Activated T-helper 2 cell treated with anti-CD3 and anti-CD28 coated beads, Interferon-gamma antibody, Interleukin-2, Interleukin-4, amounts not matched to agents 10 μg/mL and 5 μg/mL and 100 μg/mL, durations not matched to agents 14 hours and 24 hours and 36 hours (primary cell): Measurements from ENCODE around the gene C19orf25. TPM values are rescaled to one million over a fixed set of nuclear protein-coding genes. Genes with fewer than 3 reads are reported as not detected.

Experiments
- DNase-seq: peaks from one replicate; pipeline ENCODE4 v3.0.0; 2021; ENCODE audit warnings: low spot score
- H3K27ac Mint-ChIP-seq: one replicate; pipeline ENCODE4 v1.8.0; 2021; ENCODE audit warnings: mixed read lengths
- H3K27me3 Mint-ChIP-seq: one replicate; pipeline ENCODE4 v1.8.0; 2021; ENCODE audit warnings: low read depth, mixed read lengths
- H3K36me3 Mint-ChIP-seq: one replicate; pipeline ENCODE4 v1.8.0; 2021; ENCODE audit warnings: low read depth, mixed read lengths
- H3K4me1 Mint-ChIP-seq: one replicate; pipeline ENCODE4 v1.8.0; 2021; ENCODE audit warnings: low read depth, mixed read lengths
- H3K4me3 Mint-ChIP-seq: one replicate; pipeline ENCODE4 v1.8.0; 2021; ENCODE audit warnings: low read depth, mild to moderate bottlenecking, moderate library complexity, mixed read lengths
- H3K9me3 Mint-ChIP-seq: one replicate; pipeline ENCODE4 v1.8.0; 2021; ENCODE audit warnings: mixed read lengths
- intact Hi-C: fragments of 100-400 bp; cut with micrococcal nuclease; formaldehyde crosslinking; loops from one replicate; pipeline ENCODE4 v1.15.1; 2023
- total RNA-seq: library from RNA; stranded (reverse); gene quantifications from 2 replicates; pipeline ENCODE4 v1.2.3, GENCODE V29; 2022

C19orf25 gene
- total RNA-seq, 1 donor from 2014 or later = 33.0 TPM

GRCh38 chr19:1434577-1435060 lies 44.4 kb downstream of the C19orf25 start:
- Mint-ChIP-seq H3K27me3 (no peaks in the 10 kb centered on the region), H3K36me3 (peaks cover 41% of the 10 kb centered on the region), H3K4me1 (peaks cover 7% of the 10 kb centered on the region), H3K27ac (no peak overlapping the region), H3K4me3 (no peak overlapping the region), H3K9me3 (no peaks in the 10 kb centered on the region)
- intact Hi-C loops = no loop called here
- no peak for DNase-seq

- Mint-ChIP-seq H3K9me3 (no peaks in the 10 kb centered on the region), H3K27me3 (no peaks in the 10 kb centered on the region), H3K27ac (no peak overlapping the region), H3K36me3 (peaks cover 35% of the 10 kb centered on the region), H3K4me1 (peaks cover 6% of the 10 kb centered on the region), H3K4me3 (no peak overlapping the region)
- intact Hi-C loops = no loop called here
- no peak for DNase-seq
Observed at GRCh38 chr19:1434040-1434366, 45.0 kb downstream of the C19orf25 start.

GRCh38 chr19:1433119-1434039 lies 45.6 kb downstream of the C19orf25 start:
- no peak for DNase-seq
- intact Hi-C loops = no loop called here
- H3K4me1 Mint-ChIP-seq = peaks cover 6% of the 10 kb centered on the region
- H3K9me3 Mint-ChIP-seq = no peaks in the 10 kb centered on the region
- no peaks in the 10 kb centered on the region for H3K27me3 Mint-ChIP-seq
- no peak overlapping the region for H3K4me3 Mint-ChIP-seq
- H3K27ac Mint-ChIP-seq = no peak overlapping the region
- peaks cover 30% of the 10 kb centered on the region for H3K36me3 Mint-ChIP-seq

- DNase-seq = no peak
- no peak overlapping the region for H3K27ac Mint-ChIP-seq
- peaks cover 30% of the 10 kb centered on the region for H3K36me3 Mint-ChIP-seq
- peaks cover under 1% of the 10 kb centered on the region for H3K4me1 Mint-ChIP-seq
- no peaks in the 10 kb centered on the region for H3K27me3 Mint-ChIP-seq
- no peaks in the 10 kb centered on the region for H3K9me3 Mint-ChIP-seq
- no peak overlapping the region for H3K4me3 Mint-ChIP-seq
- intact Hi-C loops = no loop called here
Observed at GRCh38 chr19:1432507-1432887, 46.5 kb downstream of the C19orf25 start.

- Mint-ChIP-seq H3K4me1 (no peaks in the 10 kb centered on the region), H3K36me3 (peaks cover 30% of the 10 kb centered on the region), H3K27ac (no peak overlapping the region), H3K4me3 (no peak overlapping the region), H3K27me3 (no peaks in the 10 kb centered on the region), H3K9me3 (no peaks in the 10 kb centered on the region)
- intact Hi-C loops = no loop called here
- DNase-seq = no peak
Observed at GRCh38 chr19:1431759-1432506, 47.1 kb downstream of the C19orf25 start.

GRCh38 chr19:1430246-1430645 lies 48.8 kb downstream of the C19orf25 start:
- Mint-ChIP-seq H3K27ac (no peak overlapping the region), H3K27me3 (no peaks in the 10 kb centered on the region), H3K9me3 (no peaks in the 10 kb centered on the region), H3K36me3 (peaks cover 31% of the 10 kb centered on the region), H3K4me1 (no peaks in the 10 kb centered on the region), H3K4me3 (no peak overlapping the region)
- intact Hi-C loops = no loop called here
- DNase-seq = no peak

- Mint-ChIP-seq H3K9me3 (no peaks in the 10 kb centered on the region), H3K4me3 (no peak overlapping the region), H3K4me1 (no peaks in the 10 kb centered on the region), H3K27ac (no peak overlapping the region), H3K27me3 (no peaks in the 10 kb centered on the region), H3K36me3 (peaks cover 35% of the 10 kb centered on the region)
- DNase-seq = no peak
- intact Hi-C loops = no loop called here
Observed at GRCh38 chr19:1429750-1430149, 49.3 kb downstream of the C19orf25 start.

- Mint-ChIP-seq H3K4me3 (no peak overlapping the region), H3K4me1 (no peaks in the 10 kb centered on the region), H3K36me3 (peaks cover 41% of the 10 kb centered on the region), H3K27ac (no peak overlapping the region), H3K9me3 (no peaks in the 10 kb centered on the region), H3K27me3 (no peaks in the 10 kb centered on the region)
- intact Hi-C loops = no loop called here
- no peak for DNase-seq
Observed at GRCh38 chr19:1428738-1429391, 50.1 kb downstream of the C19orf25 start.

GRCh38 chr19:1427221-1427920 lies 51.6 kb downstream of the C19orf25 start:
- no peak overlapping the region for H3K4me3 Mint-ChIP-seq
- H3K27ac Mint-ChIP-seq = no peak overlapping the region
- peaks cover 52% of the 10 kb centered on the region for H3K36me3 Mint-ChIP-seq
- no peaks in the 10 kb centered on the region for H3K4me1 Mint-ChIP-seq
- no peaks in the 10 kb centered on the region for H3K9me3 Mint-ChIP-seq
- intact Hi-C loops = no loop called here
- H3K27me3 Mint-ChIP-seq = no peaks in the 10 kb centered on the region
- DNase-seq = no peak

GRCh38 chr19:1426736-1427135 lies 52.3 kb downstream of the C19orf25 start:
- H3K27me3 Mint-ChIP-seq = no peaks in the 10 kb centered on the region
- no peak overlapping the region for H3K27ac Mint-ChIP-seq
- peaks cover 51% of the 10 kb centered on the region for H3K36me3 Mint-ChIP-seq
- intact Hi-C loops = no loop called here
- no peak for DNase-seq
- no peak overlapping the region for H3K4me3 Mint-ChIP-seq
- no peaks in the 10 kb centered on the region for H3K4me1 Mint-ChIP-seq
- no peaks in the 10 kb centered on the region for H3K9me3 Mint-ChIP-seq

GRCh38 chr19:1425902-1426301 lies 53.1 kb downstream of the C19orf25 start:
- Mint-ChIP-seq H3K4me3 (no peak overlapping the region), H3K9me3 (no peaks in the 10 kb centered on the region), H3K36me3 (peaks cover 53% of the 10 kb centered on the region), H3K4me1 (no peaks in the 10 kb centered on the region), H3K27me3 (no peaks in the 10 kb centered on the region), H3K27ac (no peak overlapping the region)
- DNase-seq = no peak
- intact Hi-C loops = no loop called here

- intact Hi-C loops = no loop called here
- Mint-ChIP-seq H3K9me3 (no peaks in the 10 kb centered on the region), H3K36me3 (peaks cover 55% of the 10 kb centered on the region), H3K4me1 (no peaks in the 10 kb centered on the region), H3K27ac (no peak overlapping the region), H3K27me3 (no peaks in the 10 kb centered on the region), H3K4me3 (no peak overlapping the region)
- no peak for DNase-seq
Observed at GRCh38 chr19:1425102-1425837, 53.7 kb downstream of the C19orf25 start.
